Neuronal stem cell (in vitro differentiated cells): ENCODE data around the gene GADD45A.

ENCODE experiments used
- DNase-seq: peaks from one replicate; pipeline ENCODE4 v3.0.0-alpha.2; 2013; ENCODE audit warnings: low spot score
- H2AFZ ChIP-seq: one replicate; pipeline ENCODE4 v1.6.1; 2013; ENCODE audit warnings: mild to moderate bottlenecking, low read length, inconsistent platforms
- H2AK5ac ChIP-seq: 2 replicates; pipeline ENCODE4 v1.6.1; 2013; ENCODE audit warnings: low read depth, mild to moderate bottlenecking, inconsistent platforms, low read length, moderate library complexity, mixed read lengths
- H2BK120ac ChIP-seq: 2 replicates; pipeline ENCODE4 v1.6.1; 2013; ENCODE audit warnings: low read depth, mild to moderate bottlenecking, inconsistent platforms, low read length, moderate library complexity, mixed read lengths
- H2BK12ac ChIP-seq: one replicate; pipeline ENCODE4 v1.6.1; 2013; ENCODE audit warnings: low read length, inconsistent platforms
- H2BK15ac ChIP-seq: 2 replicates; pipeline ENCODE4 v1.6.1; 2013; ENCODE audit warnings: mild to moderate bottlenecking, low read length, inconsistent platforms, mixed read lengths
- H2BK5ac ChIP-seq: one replicate; pipeline ENCODE4 v1.6.1; 2013; ENCODE audit warnings: inconsistent platforms, mild to moderate bottlenecking, low read length, moderate library complexity
- H3K14ac ChIP-seq: one replicate; pipeline ENCODE4 v1.6.1; 2013; ENCODE audit warnings: low read length, inconsistent platforms
- H3K18ac ChIP-seq: 2 replicates; pipeline ENCODE4 v1.6.1; 2013; ENCODE audit warnings: low read length, inconsistent platforms
- H3K23ac ChIP-seq: 2 replicates; pipeline ENCODE4 v1.6.1; 2013; ENCODE audit warnings: low read depth, mild to moderate bottlenecking, mixed read lengths, low read length, inconsistent platforms; ENCODE audit not compliant: poor library complexity
- H3K27ac ChIP-seq: replicated peaks from 3 replicates; pipeline ENCODE4 v1.5.1; 2013; ENCODE audit warnings: low read length, inconsistent platforms
- H3K27me3 ChIP-seq, 3 experiments: 2 replicates each; pipeline ENCODE4 v1.6.1; 2013; ENCODE audit warnings: low read length in 3 of 3, mild to moderate bottlenecking in 2 of 3, inconsistent platforms in 1 of 3, low read depth in 1 of 3, mixed read lengths in 1 of 3, moderate library complexity in 1 of 3; ENCODE audit not compliant: control insufficient read depth in 3 of 3, insufficient read depth in 3 of 3
- H3K36me3 ChIP-seq, 2 donors: replicated peaks in 1 of 2; 2 replicates each; pipeline ENCODE4 v1.6.1; 2013; ENCODE audit warnings: low read length in 2 of 2; ENCODE audit not compliant: control insufficient read depth in 2 of 2, insufficient read depth in 2 of 2
- H3K4ac ChIP-seq: 2 replicates; pipeline ENCODE4 v1.6.1; 2013; ENCODE audit warnings: inconsistent platforms, mild to moderate bottlenecking, low read length, moderate library complexity
- H3K4me1 ChIP-seq, 2 donors: 1 replicate in 1 of 2; 2 replicates in 1 of 2; pipeline ENCODE4 v1.6.1; 2013; ENCODE audit warnings: low read length in 2 of 2, low read depth in 1 of 2; ENCODE audit not compliant: control insufficient read depth in 2 of 2, insufficient read depth in 1 of 2
- H3K4me2 ChIP-seq: one replicate; pipeline ENCODE4 v1.6.1; 2013; ENCODE audit warnings: mild to moderate bottlenecking, low read length, inconsistent platforms; ENCODE audit not compliant: insufficient read depth, poor library complexity, severe bottlenecking
- H3K4me3 ChIP-seq, 2 donors: 2 replicates each; pipeline ENCODE4 v1.5.1; 2013; ENCODE audit warnings: low read length in 2 of 2, mild to moderate bottlenecking in 2 of 2, inconsistent platforms in 1 of 2, moderate library complexity in 1 of 2
- H3K79me1 ChIP-seq: one replicate; pipeline ENCODE4 v1.6.1; 2013; ENCODE audit warnings: low read depth, mild to moderate bottlenecking, inconsistent platforms, low read length, moderate library complexity
- H3K9ac ChIP-seq: one replicate; pipeline ENCODE4 v1.6.1; 2013; ENCODE audit warnings: mild to moderate bottlenecking, low read depth, low read length, inconsistent platforms; ENCODE audit not compliant: poor library complexity
- H3K9me3 ChIP-seq, 2 donors: replicated peaks in 1 of 2; 2 replicates each; pipeline versions ENCODE3 to v1.6.1; 2013; ENCODE audit warnings: low read length in 2 of 2, mild to moderate bottlenecking in 2 of 2, inconsistent platforms in 1 of 2, low read depth in 1 of 2, mixed read lengths in 1 of 2, moderate library complexity in 1 of 2; ENCODE audit not compliant: control insufficient read depth in 2 of 2, insufficient read depth in 1 of 2
- H4K8ac ChIP-seq: one replicate; pipeline ENCODE4 v1.6.1; 2013; ENCODE audit warnings: low read depth, mild to moderate bottlenecking, inconsistent platforms, low read length, moderate library complexity
- H4K91ac ChIP-seq: one replicate; pipeline ENCODE4 v1.6.1; 2013; ENCODE audit warnings: low read length, low read depth, mild to moderate bottlenecking, inconsistent platforms; ENCODE audit not compliant: poor library complexity
- WGBS, 2 donors: extraction: QIAGEN DNeasy Blood & Tissue Kit; methylation state at CpG; one replicate each; pipeline ENCODE4 v1.1.7; 2013; ENCODE audit warnings: missing lambda C conversion rate in 2 of 2, mixed read lengths in 1 of 2; ENCODE audit not compliant: insufficient read length in 2 of 2, insufficient replicate concordance in 1 of 2; ENCODE audit errors: extremely low coverage in 2 of 2; 5-methylcytosine and 5-hydroxymethylcytosine counted together

GADD45A gene

GRCh38 chr1:67690018-67690363, 5.0 kb downstream of the GADD45A start:
- H3K18ac ChIP-seq, result no peak overlapping the region
- H2BK12ac ChIP-seq, result no peak overlapping the region
- H3K14ac ChIP-seq, result no peak overlapping the region
- no peak overlapping the region for H3K4ac ChIP-seq
- no peak overlapping the region for H3K9ac ChIP-seq
- H2BK120ac ChIP-seq, result no peak overlapping the region
- H2BK5ac ChIP-seq, result no peak overlapping the region
- H3K4me2 ChIP-seq, result no peak overlapping the region
- H3K79me1 ChIP-seq, result peaks cover 5% of the 10 kb centered on the region
- no peak overlapping the region for H2AFZ ChIP-seq
- no peak overlapping the region for H2AK5ac ChIP-seq
- no peak overlapping the region for H4K8ac ChIP-seq
- peaks cover 10% of the 10 kb centered on the region in 2 donors for H3K4me1 ChIP-seq
- H4K91ac ChIP-seq, result no peak overlapping the region
- H3K23ac ChIP-seq, result no peak overlapping the region
- no peak overlapping the region for H3K27ac ChIP-seq
- H3K9me3 ChIP-seq, result no peaks in the 10 kb centered on the region
- H3K36me3 ChIP-seq, result peaks cover 4 to 35% of the 10 kb centered on the region in 2 donors
- no peaks in the 10 kb centered on the region for H3K27me3 ChIP-seq
- no peak overlapping the region for H2BK15ac ChIP-seq
- DNase-seq, result no peak
- H3K4me3 ChIP-seq, result no peak overlapping the region

DNA sequence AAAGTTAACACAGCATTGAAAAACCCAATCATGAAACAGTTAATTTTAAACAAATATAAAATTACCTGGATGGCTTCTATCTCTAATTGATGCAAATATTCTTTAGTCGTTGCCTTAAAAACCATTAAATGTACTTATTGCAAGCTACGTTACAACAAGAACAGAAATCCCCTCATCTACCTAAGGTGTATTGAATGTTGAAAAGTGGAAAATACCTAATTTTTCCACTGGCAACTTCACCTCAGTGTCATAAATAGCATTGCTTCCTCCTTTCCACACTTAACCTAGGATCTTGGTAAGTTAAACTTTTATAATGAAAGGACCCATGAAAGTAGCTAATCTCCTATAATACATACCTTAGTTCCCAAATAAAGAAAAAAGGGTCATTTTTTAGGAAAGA, 5.4 kb downstream of the GADD45A start:
- Histone ChIP-seq H2BK12ac (no peak overlapping the region), H3K4me3 (no peak overlapping the region)
- WGBS, 2 donors, result no CpG with 5 or more reads among the region's 2 CpGs

DNA sequence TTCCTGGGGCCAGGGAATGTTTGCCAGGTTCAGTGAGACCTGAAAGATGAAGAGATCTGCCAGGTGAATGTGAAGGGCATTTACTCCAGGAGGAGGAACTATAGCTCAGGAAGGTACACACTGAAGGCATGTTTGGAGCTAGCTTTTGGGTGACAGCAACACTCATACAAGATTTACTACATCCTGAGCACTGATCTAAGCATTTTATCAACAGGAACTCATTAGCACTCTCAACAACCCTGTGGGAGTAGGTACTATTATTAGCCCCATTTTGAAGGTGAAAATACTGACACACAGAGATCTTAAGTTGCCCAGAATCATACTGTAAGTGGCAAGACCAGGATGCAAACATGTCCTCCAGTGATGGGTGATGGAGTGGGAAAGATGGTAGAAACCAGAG, 6.7 kb downstream of the GADD45A start:
- Histone ChIP-seq H3K9ac (no peak overlapping the region), H2BK120ac (no peak overlapping the region), H3K27ac (no peak overlapping the region), H3K14ac (no peak overlapping the region), H2BK12ac (no peak overlapping the region), H3K27me3 (no peaks in the 10 kb centered on the region), H3K9me3 (no peaks in the 10 kb centered on the region), H2BK5ac (no peak overlapping the region), H3K4ac (no peak overlapping the region), H3K79me1 (no peaks in the 10 kb centered on the region), H3K36me3 (peaks cover 4 to 34% of the 10 kb centered on the region in 2 donors), H3K4me1 (peaks cover 10 to 11% of the 10 kb centered on the region in 2 donors), H4K8ac (no peak overlapping the region), H2AFZ (no peak overlapping the region), H3K4me2 (no peak overlapping the region), H2AK5ac (no peak overlapping the region), H4K91ac (no peak overlapping the region), H2BK15ac (no peak overlapping the region), H3K18ac (no peak overlapping the region), H3K23ac (no peak overlapping the region), H3K4me3 (no peak overlapping the region)
- DNase-seq, result no peak

More for the DNA sequence above, 5.4 kb downstream of the GADD45A start:
- Histone ChIP-seq H2BK5ac (no peak overlapping the region), H3K9me3 (no peaks in the 10 kb centered on the region), H3K14ac (no peak overlapping the region), H3K79me1 (peaks cover 3% of the 10 kb centered on the region), H2BK120ac (no peak overlapping the region), H3K4me1 (peaks cover 10 to 11% of the 10 kb centered on the region in 2 donors), H2AFZ (no peak overlapping the region), H4K8ac (no peak overlapping the region), H2AK5ac (no peak overlapping the region), H3K36me3 (peaks cover 4 to 35% of the 10 kb centered on the region in 2 donors), H3K4me2 (no peak overlapping the region), H3K9ac (no peak overlapping the region), H3K27ac (no peak overlapping the region), H2BK15ac (no peak overlapping the region), H3K18ac (no peak overlapping the region), H4K91ac (no peak overlapping the region), H3K27me3 (no peaks in the 10 kb centered on the region), H3K23ac (no peak overlapping the region), H3K4ac (no peak overlapping the region)
- DNase-seq, result no peak

DNA sequence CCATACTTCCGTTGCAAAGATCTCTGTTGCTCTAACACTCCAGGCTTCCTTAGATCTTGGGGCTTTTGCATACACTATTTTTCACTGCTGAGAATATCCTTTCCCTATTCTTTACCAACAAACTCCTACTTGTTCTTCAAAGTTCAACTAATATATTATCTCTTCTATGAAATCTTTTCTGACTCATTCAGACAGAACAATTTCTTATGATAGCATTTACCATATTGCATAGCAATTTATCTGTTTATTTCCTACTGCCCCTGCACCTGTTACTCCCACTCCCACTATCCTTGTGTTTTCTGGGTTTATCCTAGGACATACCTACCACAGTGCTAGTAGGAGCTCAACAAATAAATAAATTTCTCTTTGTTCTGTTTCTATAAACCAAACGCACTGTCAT, 11.0 kb downstream of the GADD45A start:
- Histone ChIP-seq H4K8ac (no peak overlapping the region), H2AK5ac (no peak overlapping the region), H2BK12ac (no peak overlapping the region), H3K14ac (no peak overlapping the region), H3K4ac (no peak overlapping the region), H2BK15ac (no peak overlapping the region), H3K9ac (no peak overlapping the region), H2BK5ac (no peak overlapping the region), H3K36me3 (no peaks in the 10 kb centered on the region), H3K27me3 (no peaks in the 10 kb centered on the region), H3K27ac (no peak overlapping the region), H3K4me3 (no peak overlapping the region), H4K91ac (no peak overlapping the region), H2BK120ac (no peak overlapping the region), H3K9me3 (no peaks in the 10 kb centered on the region), H3K23ac (no peak overlapping the region), H3K4me2 (no peak overlapping the region), H3K18ac (no peak overlapping the region), H2AFZ (no peak overlapping the region), H3K4me1 (peaks cover 0 to 7% of the 10 kb centered on the region in 2 donors), H3K79me1 (no peaks in the 10 kb centered on the region)
- DNase-seq, result no peak
- WGBS, 2 donors, result no CpG with 5 or more reads among the region's 2 CpGs
